ENCODE data around the gene LDLRAD1. TPM values are rescaled to one million over a fixed set of nuclear protein-coding genes. Genes with fewer than 3 reads are reported as not detected.

The LDLRAD1 gene
- total and polyA plus RNA-seq, 2 of the 13 experiments (the other 11 are each of a cell fraction or from before 2014, with no cell fraction given) = 2.5 to 14.0 TPM

GRCh38 chr1:54052431-54052933 lies 34.5 kb upstream of the LDLRAD1 start (continued):
- peak; percentile 24; the same call in 1 of the 2 replicates for TF ChIP-seq POLR2G (IDR thresholded peaks at IDR 0.05; ENCODE audit: low read depth, low read length)
- no peak for TF ChIP-seq ZNF605 (CRISPR knock-in tag; IDR thresholded peaks at IDR 0.05)
- TF ChIP-seq ZBTB8A (CRISPR knock-in tag; IDR thresholded peaks at IDR 0.05; ENCODE audit: borderline replicate concordance, low read depth) = no peak
- no peak for TF ChIP-seq ZNF350 (CRISPR knock-in tag; IDR thresholded peaks at IDR 0.05; ENCODE audit: borderline replicate concordance, low read depth)
- TF ChIP-seq SPEN (CRISPR knock-in tag; IDR thresholded peaks at IDR 0.05; ENCODE audit: low read depth) = no peak
- TF ChIP-seq ZC3H13 (CRISPR knock-in tag; IDR thresholded peaks at IDR 0.05) = no peak
- TF ChIP-seq MTA1 (CRISPR knock-in tag; IDR thresholded peaks at IDR 0.05; ENCODE audit: borderline replicate concordance) = no peak
- TF ChIP-seq, protein P1, sequence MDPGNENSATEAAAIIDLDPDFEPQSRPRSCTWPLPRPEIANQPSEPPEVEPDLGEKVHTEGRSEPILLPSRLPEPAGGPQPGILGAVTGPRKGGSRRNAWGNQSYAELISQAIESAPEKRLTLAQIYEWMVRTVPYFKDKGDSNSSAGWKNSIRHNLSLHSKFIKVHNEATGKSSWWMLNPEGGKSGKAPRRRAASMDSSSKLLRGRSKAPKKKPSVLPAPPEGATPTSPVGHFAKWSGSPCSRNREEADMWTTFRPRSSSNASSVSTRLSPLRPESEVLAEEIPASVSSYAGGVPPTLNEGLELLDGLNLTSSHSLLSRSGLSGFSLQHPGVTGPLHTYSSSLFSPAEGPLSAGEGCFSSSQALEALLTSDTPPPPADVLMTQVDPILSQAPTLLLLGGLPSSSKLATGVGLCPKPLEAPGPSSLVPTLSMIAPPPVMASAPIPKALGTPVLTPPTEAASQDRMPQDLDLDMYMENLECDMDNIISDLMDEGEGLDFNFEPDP (CRISPR knock-in tag; conservative IDR thresholded peaks at IDR 0.05) = no peak
- TF ChIP-seq MXI1 (IDR thresholded peaks at IDR 0.05; ENCODE audit: borderline replicate concordance, low read depth, low read length) = no peak; the same call in 2 of the 3 replicates
- 0 out of 2 replicates have a peak, but pooled peaks have one; percentile 4 for TF ChIP-seq SIN3A (IDR thresholded peaks at IDR 0.05; ENCODE audit: borderline replicate concordance, low read depth, low read length)
- no peak for TF ChIP-seq KAT8 (CRISPR knock-in tag; IDR thresholded peaks at IDR 0.05)
- TF ChIP-seq AHR (CRISPR knock-in tag; IDR thresholded peaks at IDR 0.05) = no peak
- no peak for TF ChIP-seq KDM5B (CRISPR knock-in tag; IDR thresholded peaks at IDR 0.05; ENCODE audit: borderline replicate concordance)
- no peak for TF ChIP-seq E2F5 (CRISPR knock-in tag; conservative IDR thresholded peaks at IDR 0.05)
- no peak for TF ChIP-seq PTBP1 (IDR thresholded peaks at IDR 0.05; ENCODE audit: low read depth, low read length, poor library complexity, severe bottlenecking)
- no peak for TF ChIP-seq ZUFSP (CRISPR knock-in tag; IDR thresholded peaks at IDR 0.05; ENCODE audit: borderline replicate concordance)
- no peak for TF ChIP-seq ZNF567 (CRISPR knock-in tag; IDR thresholded peaks at IDR 0.05; ENCODE audit: borderline replicate concordance)
- no peak for TF ChIP-seq PHF5A (CRISPR knock-in tag; IDR thresholded peaks at IDR 0.05; ENCODE audit: low read depth, unreplicated experiment)
- no peak for TF ChIP-seq JUND (CRISPR knock-in tag; IDR thresholded peaks at IDR 0.05)
- no peak for TF ChIP-seq FOXO1 (CRISPR knock-in tag; IDR thresholded peaks at IDR 0.05)
- no peak for TF ChIP-seq EP300 (IDR thresholded peaks at IDR 0.05; ENCODE audit: low read depth in 2 of 2, low read length in 2 of 2)
- no peak for TF ChIP-seq EP300 (CRISPR knock-in tag; IDR thresholded peaks at IDR 0.05; ENCODE audit: borderline replicate concordance)
- TF ChIP-seq ZNF430 (CRISPR knock-in tag; IDR thresholded peaks at IDR 0.05) = no peak
- TF ChIP-seq SNAI1 (CRISPR knock-in tag; IDR thresholded peaks at IDR 0.05; ENCODE audit: borderline replicate concordance) = no peak
- TF ChIP-seq, protein P2, sequence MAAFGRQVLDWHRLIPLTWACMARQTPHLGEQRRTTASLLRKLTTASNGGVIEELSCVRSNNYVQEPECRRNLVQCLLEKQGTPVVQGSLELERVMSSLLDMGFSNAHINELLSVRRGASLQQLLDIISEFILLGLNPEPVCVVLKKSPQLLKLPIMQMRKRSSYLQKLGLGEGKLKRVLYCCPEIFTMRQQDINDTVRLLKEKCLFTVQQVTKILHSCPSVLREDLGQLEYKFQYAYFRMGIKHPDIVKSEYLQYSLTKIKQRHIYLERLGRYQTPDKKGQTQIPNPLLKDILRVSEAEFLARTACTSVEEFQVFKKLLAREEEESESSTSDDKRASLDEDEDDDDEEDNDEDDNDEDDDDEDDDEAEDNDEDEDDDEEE (CRISPR knock-in tag; IDR thresholded peaks at IDR 0.05) = peak; percentile 21; the same call in 1 of the 2 replicates
- no peak for TF ChIP-seq MAX (IDR thresholded peaks at IDR 0.05)
- no peak for TF ChIP-seq ZNF7 (CRISPR knock-in tag; IDR thresholded peaks at IDR 0.05)

Data from HepG2 (cell line).